GM18526 (cell line): ENCODE results near the gene EXOC6B.

Experiments
- POLR2A ChIP-seq: IDR thresholded peaks from 3 replicates; pipeline ENCODE4 v1.6.1; 2011; ENCODE audit not compliant: insufficient read length; ENCODE audit errors: extremely low read depth

The EXOC6B gene

DNA sequence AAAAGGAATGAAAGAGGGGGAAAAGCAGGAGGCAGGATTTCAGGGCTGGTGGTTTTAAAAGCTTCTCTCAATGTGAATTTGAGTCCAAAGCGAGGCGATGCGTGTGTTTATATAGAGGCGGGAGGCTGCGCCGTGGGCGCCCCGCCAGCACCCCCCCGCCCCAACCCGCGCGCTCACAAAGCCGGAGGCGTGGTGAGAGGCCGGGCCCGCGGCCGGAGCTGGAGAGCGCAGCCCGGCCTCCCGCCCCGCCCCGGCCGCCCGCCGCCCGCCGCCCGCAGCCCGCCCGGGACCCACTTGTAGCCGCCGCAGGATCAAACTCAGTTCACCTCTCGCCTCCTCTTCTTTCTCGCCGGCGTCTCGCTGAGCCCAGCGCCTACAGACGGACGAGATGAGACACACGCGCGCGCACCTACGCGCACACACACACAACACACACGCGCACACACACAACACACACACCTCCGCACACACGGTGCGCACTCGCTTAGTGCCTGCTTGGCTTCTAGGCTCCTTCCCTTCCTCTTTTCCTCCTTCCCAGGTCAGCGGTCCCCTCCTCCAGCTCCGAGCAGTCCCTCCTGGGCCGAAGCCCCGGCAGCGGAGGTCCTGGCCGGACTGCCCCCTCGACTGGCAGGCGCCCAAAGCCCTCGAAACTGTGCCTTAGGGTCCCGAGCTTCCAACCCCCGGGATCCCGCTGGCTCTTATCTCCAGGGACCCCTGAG lies 676.8 kb downstream of the EXOC6B start:
- no peak for TF ChIP-seq POLR2A

DNA sequence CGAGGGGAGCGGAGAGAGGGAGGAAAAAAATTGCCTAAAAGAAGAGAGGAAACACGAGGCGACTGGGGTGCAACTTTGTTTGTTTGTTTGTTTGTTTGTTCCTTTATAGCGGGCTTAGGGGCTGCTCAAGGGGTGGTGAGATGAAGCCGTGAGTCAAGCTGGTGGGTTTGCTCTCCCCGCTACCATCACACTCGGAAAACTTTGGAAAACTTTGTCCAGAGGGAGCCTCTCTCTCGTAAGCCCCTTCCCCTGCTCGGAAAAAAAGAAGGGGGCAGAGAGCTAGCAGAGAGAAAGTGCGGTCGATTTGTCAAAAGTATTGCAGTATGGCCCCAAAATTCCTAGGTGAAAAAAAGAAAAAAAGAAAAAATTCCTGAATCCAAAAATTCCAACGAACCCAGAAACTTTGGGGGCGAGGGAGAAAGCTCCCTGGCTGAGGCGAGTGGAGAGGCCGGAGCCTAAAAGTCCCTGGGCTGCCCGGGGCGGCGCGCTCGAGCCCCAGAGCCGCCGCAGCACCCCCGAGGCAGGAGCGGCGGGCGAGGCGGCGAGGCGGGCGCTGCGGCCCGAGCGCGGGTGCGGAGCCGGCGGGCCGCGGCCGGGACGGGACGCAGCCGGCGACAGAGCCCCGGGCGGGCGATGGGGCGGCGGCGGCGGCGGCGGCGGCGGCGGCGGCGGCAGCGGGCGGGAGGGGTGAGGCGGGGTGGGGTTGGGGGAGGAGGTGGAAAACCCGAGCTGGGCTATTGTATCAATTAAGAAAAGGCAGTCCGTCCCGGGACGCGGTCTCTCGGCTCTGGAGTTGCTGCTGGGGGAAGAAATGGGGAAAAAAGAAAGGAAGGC lies 677.6 kb downstream of the EXOC6B start:
- no peak for TF ChIP-seq POLR2A

DNA sequence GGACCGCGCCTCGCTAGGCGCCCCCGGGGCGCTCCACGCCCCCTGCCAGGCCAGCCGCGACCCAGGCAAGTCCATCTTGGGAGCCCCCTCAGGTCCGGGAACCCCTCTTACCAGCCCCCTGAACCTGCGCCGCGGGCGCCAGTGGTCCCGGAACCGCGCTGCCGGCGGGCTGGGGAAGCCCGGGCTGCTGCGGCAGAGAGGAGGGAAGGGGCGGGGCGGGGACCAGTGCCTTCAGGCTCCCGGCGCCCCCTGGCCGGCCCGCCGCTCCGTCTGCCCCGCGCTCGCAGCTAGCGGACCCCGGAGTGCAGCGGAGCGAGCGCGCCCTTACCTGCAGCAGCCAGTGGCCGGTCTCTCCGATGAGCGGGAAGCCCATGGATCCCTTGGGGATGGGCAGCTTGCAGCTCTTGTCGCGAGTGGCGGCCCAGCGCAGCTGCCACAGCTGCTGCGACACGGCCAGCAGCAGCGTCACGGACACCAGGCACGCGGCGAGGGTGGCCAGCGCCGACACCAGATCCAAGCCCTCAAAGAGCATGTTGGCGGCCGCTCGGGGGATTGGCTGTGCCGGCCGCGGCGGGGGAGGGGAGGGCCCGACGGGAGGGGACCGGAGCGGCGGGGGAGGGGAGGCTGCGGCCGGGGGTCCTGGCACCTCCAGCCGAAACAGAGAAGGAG lies 678.4 kb downstream of the EXOC6B start, which contains the start of gene CYP26B1:
Gene CYP26B1, minus strand, starts transcription at position 560 of the 669 bp plus-strand sequence. Its CDS starts 28 bp downstream, at position 532.
- TF ChIP-seq POLR2A, result no peak

DNA sequence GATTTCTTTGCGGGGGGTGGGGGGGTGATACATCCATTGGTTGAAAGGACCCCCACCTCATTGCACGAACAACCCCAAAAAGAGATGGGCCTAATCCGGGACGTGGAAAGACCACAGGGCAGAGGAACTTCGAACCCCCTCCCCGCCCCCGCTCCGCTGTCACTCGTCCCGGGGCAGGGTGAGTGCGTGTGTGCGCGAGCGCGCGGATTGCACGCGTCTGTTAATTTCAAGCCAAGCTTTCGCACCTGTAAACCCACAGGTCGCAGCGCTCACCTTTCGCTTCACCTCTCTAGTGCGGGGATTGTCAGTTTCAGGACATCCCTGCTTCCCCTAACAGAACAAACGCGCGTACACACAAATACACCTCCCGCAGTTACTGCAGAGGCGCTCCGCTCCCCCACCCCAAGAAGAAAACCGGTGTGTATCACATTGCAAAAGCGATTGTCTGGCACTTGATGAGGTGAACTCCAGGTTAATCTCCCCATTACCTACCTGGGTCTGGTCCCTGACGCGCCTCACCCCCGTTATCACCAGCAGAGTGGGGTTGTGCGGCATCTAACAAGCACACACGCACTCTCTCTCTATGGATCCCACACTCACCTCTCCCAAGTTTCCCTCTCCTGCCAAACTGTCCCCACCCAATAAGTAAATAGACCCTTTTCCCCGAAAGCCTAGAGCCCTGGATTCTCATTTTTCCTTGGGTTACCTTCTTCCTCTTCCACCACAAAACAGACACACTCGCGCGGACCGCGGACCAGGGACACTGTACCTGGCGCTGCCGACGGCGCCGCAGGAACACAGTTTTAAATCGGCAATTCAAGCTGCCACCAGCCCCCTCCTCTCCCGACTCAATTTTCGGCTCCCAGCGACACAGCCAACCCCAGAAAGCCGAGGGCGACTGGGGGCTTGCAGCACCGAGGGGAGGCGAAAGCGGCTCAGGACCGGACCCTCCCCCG lies 679.2 kb downstream of the EXOC6B start:
- TF ChIP-seq POLR2A, result no peak

DNA sequence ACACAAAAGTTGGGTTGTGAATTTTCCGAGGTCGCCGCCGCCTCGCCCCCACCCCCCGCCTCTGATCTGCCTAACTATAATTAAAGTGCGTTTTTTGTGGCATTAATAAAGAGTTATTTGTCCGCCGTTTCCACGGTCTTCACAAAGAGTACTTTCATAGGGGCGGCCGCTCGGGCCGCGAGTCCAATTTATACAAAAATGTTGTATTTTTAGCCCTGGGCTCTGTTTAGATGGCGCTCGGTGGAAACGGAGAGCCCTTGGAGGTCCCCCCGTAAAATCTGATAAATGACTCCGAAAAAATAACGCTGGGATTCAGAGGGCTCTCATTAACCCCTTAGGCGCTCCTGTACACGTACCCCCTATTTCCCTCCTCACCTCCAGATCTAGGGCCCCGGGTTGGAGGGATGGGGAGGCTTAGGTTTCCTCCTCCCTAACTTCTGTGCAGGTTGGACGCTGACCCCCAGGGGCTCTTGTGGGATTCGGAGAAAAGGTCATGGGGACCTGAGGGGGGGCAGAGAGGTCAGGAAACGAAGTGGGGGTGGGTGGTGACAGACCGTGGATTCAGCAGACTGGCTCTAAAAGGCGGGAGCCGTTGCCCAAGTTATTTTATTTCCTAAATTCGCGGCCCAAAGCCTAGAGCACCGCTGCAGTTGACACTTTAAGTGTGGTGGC lies 680.0 kb downstream of the EXOC6B start:
- TF ChIP-seq POLR2A, result no peak

DNA sequence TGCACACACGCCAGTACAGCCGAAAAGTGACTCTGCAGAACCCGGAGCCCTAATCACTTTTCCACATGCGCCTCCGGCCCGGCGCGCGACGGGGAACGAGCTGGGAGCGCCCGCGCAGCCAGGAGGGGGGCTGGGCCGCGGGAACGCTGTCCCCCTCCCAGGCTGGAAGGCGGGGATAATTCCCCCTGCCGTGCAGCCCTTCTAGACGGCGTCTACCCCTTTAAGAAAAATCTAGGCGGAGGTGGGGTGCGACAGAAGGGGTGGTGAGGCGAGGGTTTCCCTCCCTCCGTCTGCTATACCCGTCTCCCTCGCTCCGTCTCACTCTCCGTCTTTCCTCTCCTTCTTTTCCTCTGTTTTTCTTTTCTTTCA lies 680.6 kb downstream of the EXOC6B start:
- TF ChIP-seq POLR2A, result no peak

DNA sequence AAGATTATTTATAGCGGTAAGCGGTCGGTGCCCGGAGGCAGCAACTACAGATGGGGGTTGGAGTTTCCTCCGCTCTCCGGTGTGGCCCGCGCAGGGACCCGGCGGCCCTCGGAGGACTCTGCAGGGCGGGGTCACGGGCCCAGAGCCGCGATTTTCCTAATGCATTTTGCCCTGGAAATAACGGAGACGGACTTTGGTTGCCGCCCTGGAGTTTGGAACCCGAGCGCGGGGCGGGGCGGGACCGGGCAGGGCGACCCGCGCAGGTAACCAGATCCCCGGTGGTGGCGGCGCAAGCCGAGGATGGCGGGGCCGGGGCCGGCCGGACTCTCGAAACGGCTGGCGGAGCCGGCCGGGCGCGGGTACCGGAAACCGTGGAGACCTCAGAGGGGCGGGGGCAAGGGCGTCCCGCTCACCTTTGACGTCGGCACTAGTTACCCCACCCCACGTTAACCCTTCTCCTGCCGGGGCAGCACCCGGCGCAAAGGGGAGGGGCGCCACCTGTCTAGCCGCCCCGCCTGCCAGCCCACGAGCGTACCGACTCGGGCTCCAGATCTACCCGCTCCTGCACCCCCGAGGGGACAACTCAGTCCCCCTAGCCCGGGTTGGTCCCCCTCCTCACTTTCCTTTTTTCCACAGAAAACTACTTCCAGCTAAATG lies 681.1 kb downstream of the EXOC6B start:
- TF ChIP-seq POLR2A, result no peak

DNA sequence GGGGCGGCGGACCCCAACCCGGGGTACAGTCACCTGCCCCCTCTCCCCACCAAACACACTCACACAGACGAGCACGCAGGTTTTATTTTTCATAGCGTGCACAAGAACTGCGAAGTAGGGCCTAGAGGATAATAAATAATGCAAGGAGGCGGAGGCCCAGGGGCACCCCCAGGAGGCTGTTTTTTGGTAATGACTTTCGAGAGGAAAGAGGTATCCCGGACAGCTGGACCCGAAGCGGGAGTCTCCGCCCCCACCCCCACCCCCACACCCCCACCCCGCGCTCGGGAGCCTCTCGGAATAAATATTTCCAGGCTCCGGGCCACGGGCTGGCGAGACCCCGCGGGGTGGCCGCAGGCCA lies 681.6 kb downstream of the EXOC6B start:
- no peak for TF ChIP-seq POLR2A

DNA sequence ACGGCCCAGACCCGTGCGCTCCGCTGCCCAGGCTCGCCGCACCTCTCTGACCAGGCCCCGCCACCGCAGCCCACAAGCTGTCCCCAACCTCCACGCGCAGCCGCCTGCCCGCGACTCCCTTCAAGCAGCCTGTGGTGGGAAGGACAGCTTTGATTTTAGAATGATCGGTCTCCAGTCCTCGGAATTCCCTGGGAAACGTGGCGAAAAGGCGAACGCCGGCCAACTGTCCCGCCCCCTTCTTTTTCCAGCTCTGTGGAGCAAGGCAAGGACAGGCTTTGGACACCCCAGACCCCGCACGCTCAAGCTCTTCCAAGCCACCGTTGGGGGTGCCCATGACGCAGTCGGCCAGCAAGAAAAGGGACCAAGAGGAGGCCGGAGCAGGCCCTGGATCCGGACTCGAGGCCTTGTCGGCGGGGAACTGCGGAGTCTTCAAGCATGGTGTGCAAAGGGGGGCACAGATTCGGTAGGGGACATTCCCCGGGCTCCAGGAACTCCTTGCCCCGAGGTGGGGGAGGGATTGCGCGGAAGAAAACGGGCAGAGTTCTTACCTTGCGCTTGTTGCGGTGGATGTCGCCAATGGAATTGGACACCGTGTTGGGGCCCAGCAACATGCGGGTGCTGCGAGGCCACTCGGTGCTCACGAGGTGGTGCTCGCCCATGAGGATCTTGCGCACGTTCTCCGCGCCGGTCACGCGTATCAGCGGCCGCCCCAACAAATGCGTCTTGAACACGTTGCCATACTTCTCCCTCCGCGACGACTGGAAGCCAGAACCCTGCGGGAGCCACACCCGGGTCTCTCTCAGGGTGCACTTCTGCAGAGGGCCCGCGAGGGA lies 682.2 kb downstream of the EXOC6B start:
- TF ChIP-seq POLR2A, result no peak

DNA sequence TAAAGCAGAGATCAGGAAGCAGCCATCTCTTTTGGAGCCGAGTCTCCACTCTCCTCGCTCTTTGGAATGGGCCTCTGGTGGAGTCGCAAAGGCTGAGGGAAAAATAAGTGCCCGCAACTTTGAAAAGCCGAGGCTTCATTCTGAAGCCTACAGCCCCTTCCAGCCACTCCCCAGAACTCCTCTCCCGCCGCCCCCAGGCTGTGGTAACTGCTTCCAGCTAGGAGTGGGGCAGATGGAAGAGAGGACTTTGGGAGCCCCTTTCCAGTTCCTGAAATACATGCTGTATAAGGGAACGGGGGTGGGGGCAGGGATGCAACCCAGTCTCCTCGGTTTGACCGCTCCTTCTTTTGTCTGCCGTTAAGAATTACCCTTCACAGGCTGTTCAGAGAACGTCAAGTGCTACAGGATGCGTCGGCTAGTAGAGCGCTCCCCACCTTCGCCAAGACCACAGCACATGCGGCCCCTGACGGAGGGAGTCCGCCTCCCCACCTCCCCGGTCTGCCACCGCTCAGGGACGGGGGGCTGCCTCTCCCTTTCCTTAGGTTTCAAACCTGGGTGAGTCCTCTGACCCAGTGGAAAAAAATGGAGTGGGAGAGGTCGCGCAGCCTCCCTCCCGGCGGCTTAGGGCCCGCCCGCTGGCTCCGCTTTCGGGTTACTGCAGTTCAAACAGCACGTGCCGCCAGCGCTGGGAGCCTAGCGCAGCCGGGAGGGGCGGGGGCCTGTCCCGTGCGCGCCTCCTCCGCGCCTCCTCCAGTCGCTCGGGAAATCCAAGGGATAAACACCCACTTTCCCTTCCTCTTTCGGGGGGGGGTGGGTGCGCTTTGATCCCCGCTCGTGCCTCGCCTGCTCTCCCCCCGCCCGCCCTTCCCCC lies 683.0 kb downstream of the EXOC6B start:
- no peak for TF ChIP-seq POLR2A

DNA sequence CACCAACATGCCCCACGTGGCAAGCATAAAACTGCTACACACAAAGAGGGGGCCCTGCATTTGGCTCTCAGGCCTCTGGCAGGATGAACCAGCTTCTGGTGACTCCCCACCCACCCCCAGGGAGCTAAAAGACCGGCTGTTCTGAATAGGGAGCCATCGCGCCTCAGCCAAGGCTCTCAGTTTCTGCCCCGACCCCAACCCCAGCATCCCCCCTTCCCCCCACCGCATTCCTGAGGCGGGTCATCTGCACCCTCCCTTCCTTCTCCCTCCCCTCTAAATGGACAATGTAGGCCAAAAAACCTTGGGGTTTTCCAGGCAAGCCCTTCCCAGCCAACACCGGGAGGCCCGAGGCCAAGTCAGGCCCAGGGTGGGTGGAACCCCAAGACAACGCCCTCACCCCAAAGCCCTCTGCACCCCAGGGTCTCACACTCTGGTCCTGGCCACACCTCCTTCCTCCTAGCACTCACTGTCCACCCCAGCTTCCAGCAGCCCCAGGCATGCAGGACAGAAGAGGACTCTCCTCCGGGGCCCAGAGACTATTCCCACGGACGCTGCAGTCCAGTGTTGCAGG lies 683.9 kb downstream of the EXOC6B start:
- no peak for TF ChIP-seq POLR2A
